H9 (cell line): ENCODE data around the gene SCP2. TPM values are rescaled to one million over a fixed set of nuclear protein-coding genes. Genes with fewer than 3 reads are reported as not detected.

ENCODE experiments used
- DNase-seq: peaks from one replicate; pipeline ENCODE4 v3.0.0-alpha.2; 2017
- H2AFZ ChIP-seq: one replicate; pipeline ENCODE4 v1.6.1; 2013; ENCODE audit warnings: mild to moderate bottlenecking, low read length, control low read depth, moderate library complexity
- H2AK5ac ChIP-seq: 2 replicates; pipeline ENCODE4 v1.6.1; 2013; ENCODE audit warnings: low read length, control low read depth, mixed read lengths; ENCODE audit not compliant: insufficient read length
- H2BK120ac ChIP-seq: one replicate; pipeline ENCODE4 v1.6.1; 2013; ENCODE audit warnings: low read depth, mild to moderate bottlenecking, low read length, control low read depth, inconsistent platforms; ENCODE audit not compliant: poor library complexity, severe bottlenecking
- H2BK12ac ChIP-seq: 2 replicates; pipeline ENCODE4 v1.6.1; 2013; ENCODE audit warnings: low read length, control low read depth, mixed read lengths, low read depth; ENCODE audit not compliant: insufficient read length
- H2BK15ac ChIP-seq: 2 replicates; pipeline ENCODE4 v1.6.1; 2013; ENCODE audit warnings: low read depth, low read length, control low read depth
- H2BK20ac ChIP-seq: one replicate; pipeline ENCODE4 v1.6.1; 2013; ENCODE audit warnings: low read depth, mild to moderate bottlenecking, low read length, control low read depth, inconsistent platforms; ENCODE audit not compliant: poor library complexity, severe bottlenecking
- H2BK5ac ChIP-seq: 2 replicates; pipeline ENCODE4 v1.6.1; 2013; ENCODE audit warnings: low read length, control low read depth, mixed read lengths; ENCODE audit not compliant: insufficient read length
- H3K14ac ChIP-seq: 2 replicates; pipeline ENCODE4 v1.6.1; 2013; ENCODE audit warnings: low read length, control low read depth; ENCODE audit not compliant: insufficient read depth
- H3K18ac ChIP-seq: 2 replicates; pipeline ENCODE4 v1.6.1; 2013; ENCODE audit warnings: low read depth, mild to moderate bottlenecking, mixed read lengths, low read length, control low read depth; ENCODE audit not compliant: insufficient read length
- H3K23ac ChIP-seq: 2 replicates; pipeline ENCODE4 v1.6.1; 2013; ENCODE audit warnings: low read length, control low read depth, mixed read lengths, low read depth; ENCODE audit not compliant: insufficient read length
- H3K23me2 ChIP-seq: 2 replicates; pipeline ENCODE4 v1.6.1; 2013; ENCODE audit warnings: low read depth, mild to moderate bottlenecking, mixed read lengths, low read length, control low read depth; ENCODE audit not compliant: insufficient read length, poor library complexity, severe bottlenecking
- H3K27ac ChIP-seq: 2 replicates; pipeline ENCODE4 v1.5.1; 2013; ENCODE audit warnings: low read length, control low read depth, mixed read lengths, low read depth; ENCODE audit not compliant: insufficient read length
- H3K27me3 ChIP-seq: 2 replicates; pipeline ENCODE4 v1.6.1; 2013; ENCODE audit warnings: low read length, control low read depth, inconsistent platforms; ENCODE audit not compliant: insufficient read depth
- H3K4ac ChIP-seq: 2 replicates; pipeline ENCODE4 v1.6.1; 2013; ENCODE audit warnings: low read depth, mild to moderate bottlenecking, control low read depth, inconsistent platforms, low read length, moderate library complexity
- H3K4me1 ChIP-seq: 2 replicates; pipeline ENCODE4 v1.6.1; 2013; ENCODE audit warnings: low read length, control low read depth, inconsistent platforms; ENCODE audit not compliant: insufficient read depth
- H3K4me2 ChIP-seq: 2 replicates; pipeline ENCODE4 v1.6.1; 2013; ENCODE audit warnings: low read length, control low read depth, mixed read lengths; ENCODE audit not compliant: insufficient read length, insufficient read depth
- H3K56ac ChIP-seq: 2 replicates; pipeline ENCODE4 v1.6.1; 2013; ENCODE audit warnings: low read depth, mild to moderate bottlenecking, mixed read lengths, low read length, control low read depth; ENCODE audit not compliant: insufficient read length
- H3K79me1 ChIP-seq: 2 replicates; pipeline ENCODE4 v1.6.1; 2013; ENCODE audit warnings: low read depth, mild to moderate bottlenecking, moderate library complexity, low read length, control low read depth, inconsistent platforms; ENCODE audit not compliant: insufficient read depth, poor library complexity, severe bottlenecking
- H3K79me2 ChIP-seq: 2 replicates; pipeline ENCODE4 v1.6.1; 2013; ENCODE audit warnings: low read length, control low read depth, inconsistent platforms; ENCODE audit not compliant: insufficient read depth
- H3K9ac ChIP-seq: 2 replicates; pipeline ENCODE4 v1.6.1; 2013; ENCODE audit warnings: low read length, control low read depth, mixed read lengths; ENCODE audit not compliant: insufficient read length; ENCODE audit errors: extremely low read depth
- H3K9me3 ChIP-seq: one replicate; pipeline ENCODE4 v1.6.1; 2013; ENCODE audit warnings: low read depth, low read length, inconsistent platforms; ENCODE audit not compliant: control insufficient read depth
- H3T11ph ChIP-seq: one replicate; pipeline ENCODE4 v1.6.1; 2013; ENCODE audit warnings: mild to moderate bottlenecking, low read length, control low read depth, inconsistent platforms
- H4K20me1 ChIP-seq: one replicate; pipeline ENCODE4 v1.6.1; 2013; ENCODE audit not compliant: control insufficient read depth, insufficient read length, insufficient read depth
- H4K5ac ChIP-seq: 2 replicates; pipeline ENCODE4 v1.6.1; 2013; ENCODE audit warnings: low read depth, mild to moderate bottlenecking, mixed read lengths, low read length, control low read depth; ENCODE audit not compliant: insufficient read length
- H4K8ac ChIP-seq: replicated peaks from 2 replicates; pipeline ENCODE4 v1.6.1; 2013; ENCODE audit warnings: low read length, control low read depth, mixed read lengths, low read depth; ENCODE audit not compliant: insufficient read length
- H4K91ac ChIP-seq: 2 replicates; pipeline ENCODE4 v1.6.1; 2013; ENCODE audit warnings: low read depth, mild to moderate bottlenecking, moderate library complexity, mixed read lengths, low read length, control low read depth; ENCODE audit not compliant: insufficient read length
- H3K27ac Mint-ChIP-seq, 3 experiments: 2 replicates in 2 of 3; 3 replicates in 1 of 3; pipeline ENCODE4 v1.8.0; 2020 to 2021; ENCODE audit warnings: mixed read lengths in 3 of 3, mild to moderate bottlenecking in 1 of 3, moderate library complexity in 1 of 3
- H3K27me3 Mint-ChIP-seq: 2 replicates; pipeline ENCODE4 v1.8.0; 2021; ENCODE audit warnings: low read depth, mild to moderate bottlenecking, moderate library complexity, mixed read lengths
- H3K36me3 Mint-ChIP-seq, 3 experiments: 2 replicates in 2 of 3; 3 replicates in 1 of 3; pipeline ENCODE4 v1.8.0; 2020 to 2021; ENCODE audit warnings: low read depth in 3 of 3, mixed read lengths in 3 of 3; ENCODE audit not compliant: insufficient read depth in 1 of 3
- H3K4me1 Mint-ChIP-seq, 2 experiments: 2 replicates each; pipeline ENCODE4 v1.8.0; 2020; ENCODE audit warnings: mixed read lengths in 2 of 2
- H3K4me3 Mint-ChIP-seq, 2 experiments: 2 replicates in 1 of 2; 3 replicates in 1 of 2; pipeline ENCODE4 v1.8.0; 2020 to 2021; ENCODE audit warnings: mild to moderate bottlenecking in 2 of 2, mixed read lengths in 2 of 2, moderate library complexity in 1 of 2
- H3K9me3 Mint-ChIP-seq, 2 experiments: 2 replicates in 1 of 2; 3 replicates in 1 of 2; pipeline ENCODE4 v1.8.0; 2020; ENCODE audit warnings: mild to moderate bottlenecking in 2 of 2, mixed read lengths in 2 of 2, moderate library complexity in 1 of 2
- CTCF ChIP-seq: fragments of 200-600 bp; sonication (generic); conservative IDR thresholded peaks from 3 replicates; pipeline ENCODE4 v1.8.0; 2021; ENCODE audit warnings: antibody characterized with exemption, mild to moderate bottlenecking
- WGBS: extraction: QIAGEN DNeasy Blood & Tissue Kit; methylation state at CpG from one replicate; pipeline ENCODE4 v1.1.7; 2013; ENCODE audit warnings: missing lambda C conversion rate, low lambda C conversion rate, mixed read lengths; ENCODE audit not compliant: insufficient read length; ENCODE audit errors: extremely low coverage; 5-methylcytosine and 5-hydroxymethylcytosine counted together
- total RNA-seq: library from RNA; stranded (reverse); gene quantifications from 2 replicates; pipeline ENCODE4 v1.2.1, GENCODE V29; 2021

The SCP2 gene
- total RNA-seq, 1 experiment from 2014 or later: 48.8 TPM

- no peak overlapping the region for H3K4me2 ChIP-seq
- no peak for TF ChIP-seq CTCF
- no peak overlapping the region for H2BK5ac ChIP-seq
- H3K27me3 ChIP-seq: no peaks in the 10 kb centered on the region
- no peak overlapping the region for H3K4ac ChIP-seq
- H4K91ac ChIP-seq: no peak overlapping the region
- H2BK12ac ChIP-seq: no peak overlapping the region
- no peak overlapping the region for H3T11ph ChIP-seq
- H3K9me3 ChIP-seq: no peaks in the 10 kb centered on the region
- WGBS: no CpG with 5 or more reads among the region's 2 CpGs
- Mint-ChIP-seq H3K36me3 (no peaks in the 10 kb centered on the region; a peak in 1 of 7 replicates), H3K27me3 (no peaks in the 10 kb centered on the region), H3K27ac (peak overlapping the region in 1 of 3 experiments; percentile 64; a peak in 2 of 7 replicates), H3K4me1 (peaks cover 27 to 39% of the 10 kb centered on the region in 2 experiments), H3K9me3 (no peaks in the 10 kb centered on the region), H3K4me3 (no peak overlapping the region)
- H3K27ac ChIP-seq: no peak overlapping the region
- no peak overlapping the region for H3K18ac ChIP-seq
- H4K5ac ChIP-seq: no peak overlapping the region
- H2BK15ac ChIP-seq: no peak overlapping the region
- peaks cover 4% of the 10 kb centered on the region for H3K4me1 ChIP-seq
- H3K23me2 ChIP-seq: no peaks in the 10 kb centered on the region
- H4K20me1 ChIP-seq: no peaks in the 10 kb centered on the region
- no peak overlapping the region for H2BK20ac ChIP-seq
- no peak overlapping the region for H3K9ac ChIP-seq
- H2AK5ac ChIP-seq: no peak overlapping the region
- H3K56ac ChIP-seq: no peak overlapping the region
- H3K23ac ChIP-seq: no peak overlapping the region
- H3K14ac ChIP-seq: no peak overlapping the region
- no peak overlapping the region for H4K8ac ChIP-seq
- H2AFZ ChIP-seq: no peak overlapping the region
- no peaks in the 10 kb centered on the region for H3K79me2 ChIP-seq
- no peak overlapping the region for H2BK120ac ChIP-seq
- H3K79me1 ChIP-seq: no peaks in the 10 kb centered on the region
- DNase-seq: no peak
Observed at GRCh38 chr1:53050310-53050709, 123.2 kb downstream of the SCP2 start.
